Activated CD4-positive, alpha-beta T cell treated with anti-CD3 and anti-CD28 coated beads for 24 hours (primary cell): ENCODE measurements around the gene VANGL1.
A peak's percentile ranks its signal among the peaks of the same experiment; 100 is the strongest.

Experiments
- DNase-seq, 2 donors: peaks; one replicate each; pipeline ENCODE4 v3.0.0-alpha.2; 2020; ENCODE audit warnings: low read depth in 2 of 2

VANGL1 gene

DNA sequence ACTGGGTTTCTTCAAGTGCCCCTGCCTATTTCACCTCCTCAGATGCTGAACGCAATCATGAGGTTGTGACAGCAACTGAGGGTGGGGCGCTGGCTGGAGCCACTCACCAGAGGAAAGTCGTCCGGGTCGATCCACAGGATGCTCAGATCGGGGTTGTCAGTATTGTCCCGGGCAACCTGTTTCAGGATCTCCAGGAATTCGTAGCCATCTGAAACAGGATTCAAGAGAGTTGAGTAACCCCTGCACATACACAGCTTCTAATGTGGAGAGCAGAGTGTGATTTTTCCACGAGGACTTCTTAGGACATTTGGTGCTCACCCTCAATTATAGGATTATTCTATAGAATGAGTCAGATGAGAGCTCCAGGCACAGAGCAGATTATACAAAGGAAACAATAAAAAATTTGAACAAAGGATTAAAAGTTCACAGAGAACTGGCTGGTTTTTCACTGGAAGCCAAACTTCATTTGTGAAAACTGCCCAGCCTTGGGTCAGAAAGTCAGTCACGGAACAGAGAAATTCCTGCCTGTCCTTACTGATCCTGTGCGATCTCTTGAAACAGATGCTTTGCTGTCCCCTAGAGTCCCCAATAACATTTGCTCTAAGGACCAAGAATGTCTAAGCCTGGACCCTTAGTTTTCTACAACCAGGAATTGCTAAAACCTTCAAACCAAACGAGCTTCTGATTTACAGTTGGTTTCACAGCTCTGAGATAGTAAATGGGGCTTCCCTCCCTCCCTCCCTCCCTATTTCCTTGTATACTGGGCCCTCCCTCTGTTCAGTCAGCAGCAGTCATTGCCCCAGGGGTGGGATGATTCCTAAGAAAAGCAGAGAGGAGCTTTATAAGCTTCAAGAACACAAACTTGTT is 63.5 kb downstream of the VANGL1 start:
- no peak for DNase-seq

DNA sequence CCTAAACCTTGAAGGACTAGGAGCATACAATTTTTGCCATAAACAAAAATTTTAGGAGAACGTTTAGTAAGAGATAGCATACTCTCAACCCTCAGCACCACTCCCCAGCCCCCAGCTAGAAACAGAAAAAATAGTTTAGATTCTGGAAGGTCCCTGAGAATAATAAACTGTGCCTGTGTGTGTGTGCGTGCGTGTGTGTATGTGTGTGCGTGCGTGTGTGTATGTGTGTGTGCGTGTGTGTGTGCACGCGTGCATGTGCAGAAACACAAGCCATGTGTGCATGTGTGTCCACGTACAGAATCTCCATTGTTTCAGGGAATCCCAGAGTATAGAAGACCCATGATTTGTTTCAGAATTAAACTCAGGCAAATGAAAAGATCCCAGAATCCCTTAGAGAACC is 64.2 kb downstream of the VANGL1 start:
- DNase-seq = no peak

- no peak for DNase-seq
These were observed 65.0 kb downstream of the VANGL1 start for GRCh38 chr1:115706587-115707425.

GRCh38 chr1:115710859-115711624 is 69.3 kb downstream of the VANGL1 start:
- no peak for DNase-seq

- no peak for DNase-seq
These were observed 71.3 kb downstream of the VANGL1 start for GRCh38 chr1:115712911-115713609.

- no peak for DNase-seq
These were observed 72.1 kb downstream of the VANGL1 start for GRCh38 chr1:115713906-115714305.

DNA sequence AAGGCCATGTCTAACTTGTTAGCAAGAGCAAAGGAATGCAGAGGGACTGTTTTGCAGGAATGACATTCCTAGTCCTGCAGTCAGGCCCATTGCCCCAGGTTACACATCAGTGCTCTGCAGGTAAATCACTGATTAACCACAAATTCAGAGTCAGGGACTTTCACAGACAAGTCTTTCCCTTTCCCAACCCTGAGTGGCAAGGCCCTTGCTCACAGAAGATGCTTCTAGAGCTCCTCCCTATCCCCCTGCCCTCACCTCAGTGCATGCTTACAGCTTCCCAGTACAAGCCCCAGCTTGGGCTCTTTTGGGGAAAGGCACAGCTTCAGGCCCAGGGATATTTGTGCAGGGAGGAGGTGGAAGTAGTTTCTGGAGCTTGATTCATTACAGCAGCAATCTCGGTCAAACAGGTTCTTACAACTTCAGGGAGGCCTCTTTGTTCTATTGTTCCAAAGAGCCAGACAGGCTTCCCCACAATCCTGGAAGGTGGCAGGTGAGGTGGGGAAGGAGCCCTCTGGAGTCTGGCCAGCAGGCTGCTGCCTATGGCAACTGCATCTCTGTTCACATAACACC is 72.9 kb downstream of the VANGL1 start:
- no peak for DNase-seq

DNA sequence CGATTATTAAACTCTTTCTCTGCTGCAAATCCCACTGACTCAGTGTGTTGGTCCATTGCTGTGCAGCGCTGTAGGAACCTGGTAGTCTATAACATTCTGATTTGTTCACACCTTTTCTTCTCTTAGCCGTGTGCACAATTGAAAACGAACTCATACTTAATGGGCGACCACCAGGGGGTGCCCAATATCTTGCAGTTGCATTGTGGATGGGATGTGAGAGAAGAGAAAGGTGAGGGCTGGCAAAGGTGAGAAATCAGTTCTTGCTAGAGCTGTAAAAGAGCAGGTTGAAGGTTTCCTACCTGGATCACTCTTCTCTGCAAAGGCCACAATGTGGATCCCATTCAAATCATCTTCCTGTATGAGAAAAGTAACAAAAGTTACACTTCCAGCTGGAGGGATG is 75.8 kb downstream of the VANGL1 start:
- DNase-seq = peak in 1 of 2 donors; percentile 6

- DNase-seq = no peak
These were observed 76.4 kb downstream of the VANGL1 start for GRCh38 chr1:115718011-115718754.

- no peak for DNase-seq
These were observed 77.5 kb downstream of the VANGL1 start for GRCh38 chr1:115719285-115719684.

- no peak for DNase-seq
These were observed 80.5 kb downstream of the VANGL1 start for GRCh38 chr1:115722221-115722620.

DNA sequence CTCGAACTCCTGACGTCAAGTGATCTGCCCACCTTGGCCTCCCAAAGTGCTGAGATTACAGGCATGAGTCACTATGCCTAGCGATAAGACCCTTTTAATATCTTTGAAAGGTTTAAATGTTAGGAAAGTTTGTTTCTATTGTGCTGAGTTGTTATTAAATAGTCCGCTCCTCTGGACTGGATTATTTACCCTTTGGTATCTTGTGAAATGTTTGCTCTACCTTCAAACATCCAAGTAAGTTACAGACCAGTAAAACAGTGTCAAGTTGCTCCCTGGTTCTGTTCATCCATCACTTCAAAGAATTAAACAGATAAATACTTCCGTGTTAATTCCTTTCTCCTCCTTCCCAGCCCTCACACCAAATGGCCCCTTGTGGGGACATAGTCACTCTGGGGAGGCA is 82.0 kb downstream of the VANGL1 start:
- DNase-seq = no peak

DNA sequence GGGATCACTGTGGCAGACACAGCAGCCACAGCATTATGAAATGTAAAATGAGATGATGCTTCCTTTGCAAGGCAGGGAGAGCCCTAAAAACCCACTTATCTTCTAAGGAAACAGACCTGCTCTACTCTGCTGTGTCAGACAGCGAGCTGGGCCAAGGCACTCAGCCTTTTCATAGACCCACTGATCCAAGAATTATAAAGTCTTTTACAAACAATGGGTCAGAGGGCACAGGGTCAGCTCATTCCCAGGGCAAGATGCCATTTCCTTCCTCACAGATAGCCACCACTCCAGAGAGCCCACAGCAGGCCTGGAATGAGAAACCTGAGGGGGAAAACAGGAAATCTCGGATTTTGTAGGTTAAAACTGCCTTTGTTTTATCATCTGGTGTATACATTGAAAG is 83.8 kb downstream of the VANGL1 start:
- no peak for DNase-seq

GRCh38 chr1:115726161-115726560 is 84.4 kb downstream of the VANGL1 start:
- no peak for DNase-seq

GRCh38 chr1:115726570-115726969 is 84.8 kb downstream of the VANGL1 start:
- no peak for DNase-seq

DNA sequence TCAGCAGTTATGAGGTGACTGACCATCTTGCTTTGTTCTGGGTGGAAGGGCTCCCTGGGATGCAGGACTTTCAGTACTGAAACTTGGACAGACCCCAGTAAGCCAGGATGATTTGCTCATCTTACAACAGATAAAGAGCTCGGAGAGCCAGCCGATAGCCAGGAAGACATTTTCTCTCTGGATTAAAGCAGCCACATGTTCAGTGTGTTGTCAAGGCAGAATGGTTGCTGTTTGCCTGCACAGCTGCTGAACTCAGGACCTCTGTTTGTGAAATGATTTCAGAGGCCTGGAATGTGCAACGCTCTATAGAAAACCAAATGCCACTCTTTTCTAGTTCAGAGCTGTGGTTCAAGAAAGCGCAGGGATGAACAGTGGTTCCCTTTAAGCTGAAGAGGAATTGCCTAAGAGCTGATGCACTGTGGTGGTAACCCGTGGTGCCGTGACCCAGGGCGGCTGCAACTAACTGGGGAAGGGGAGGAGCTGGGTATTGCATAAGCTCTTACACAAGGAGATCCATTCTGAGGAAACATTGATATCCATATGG is 86.0 kb downstream of the VANGL1 start:
- no peak for DNase-seq

- no peak for DNase-seq
These were observed 86.6 kb downstream of the VANGL1 start for GRCh38 chr1:115728341-115728740.

- DNase-seq = no peak
These were observed 88.0 kb downstream of the VANGL1 start for GRCh38 chr1:115729756-115730155.

GRCh38 chr1:115732316-115732715 is 90.5 kb downstream of the VANGL1 start:
- DNase-seq = no peak

DNA sequence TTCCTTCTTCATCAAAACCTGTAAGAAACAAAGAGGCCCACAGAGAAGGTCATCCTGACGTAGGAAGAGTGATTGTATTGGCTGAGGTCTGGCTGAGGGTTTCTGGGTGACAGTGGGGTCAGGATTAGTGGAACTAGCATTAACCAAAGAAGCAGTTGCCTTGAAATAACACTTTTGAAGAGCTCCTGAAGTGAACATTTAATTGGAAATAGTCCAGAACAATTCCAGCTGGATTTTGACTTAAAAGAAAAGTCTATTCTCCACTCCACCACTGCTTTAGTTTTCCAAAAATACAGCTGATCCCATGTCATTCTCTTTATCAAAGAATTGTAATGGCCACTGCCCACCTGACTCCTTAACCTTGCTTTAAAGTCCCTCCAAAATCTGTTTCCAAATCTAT is 99.0 kb downstream of the VANGL1 start:
- no peak for DNase-seq
